GM19099 (cell line): Measurements from ENCODE around the gene CHST11.

Experiments used
- POLR2A ChIP-seq: IDR thresholded peaks from 3 replicates; pipeline ENCODE4 v1.6.1; 2011; ENCODE audit warnings: low read depth; ENCODE audit not compliant: insufficient read length; ENCODE audit errors: extremely low read depth

Gene CHST11

GRCh38 chr12:104737791-104738301 lies 281.1 kb downstream of the CHST11 start:
- no peak for TF ChIP-seq POLR2A

GRCh38 chr12:104738331-104738730 lies 281.6 kb downstream of the CHST11 start:
- TF ChIP-seq POLR2A = no peak

DNA sequence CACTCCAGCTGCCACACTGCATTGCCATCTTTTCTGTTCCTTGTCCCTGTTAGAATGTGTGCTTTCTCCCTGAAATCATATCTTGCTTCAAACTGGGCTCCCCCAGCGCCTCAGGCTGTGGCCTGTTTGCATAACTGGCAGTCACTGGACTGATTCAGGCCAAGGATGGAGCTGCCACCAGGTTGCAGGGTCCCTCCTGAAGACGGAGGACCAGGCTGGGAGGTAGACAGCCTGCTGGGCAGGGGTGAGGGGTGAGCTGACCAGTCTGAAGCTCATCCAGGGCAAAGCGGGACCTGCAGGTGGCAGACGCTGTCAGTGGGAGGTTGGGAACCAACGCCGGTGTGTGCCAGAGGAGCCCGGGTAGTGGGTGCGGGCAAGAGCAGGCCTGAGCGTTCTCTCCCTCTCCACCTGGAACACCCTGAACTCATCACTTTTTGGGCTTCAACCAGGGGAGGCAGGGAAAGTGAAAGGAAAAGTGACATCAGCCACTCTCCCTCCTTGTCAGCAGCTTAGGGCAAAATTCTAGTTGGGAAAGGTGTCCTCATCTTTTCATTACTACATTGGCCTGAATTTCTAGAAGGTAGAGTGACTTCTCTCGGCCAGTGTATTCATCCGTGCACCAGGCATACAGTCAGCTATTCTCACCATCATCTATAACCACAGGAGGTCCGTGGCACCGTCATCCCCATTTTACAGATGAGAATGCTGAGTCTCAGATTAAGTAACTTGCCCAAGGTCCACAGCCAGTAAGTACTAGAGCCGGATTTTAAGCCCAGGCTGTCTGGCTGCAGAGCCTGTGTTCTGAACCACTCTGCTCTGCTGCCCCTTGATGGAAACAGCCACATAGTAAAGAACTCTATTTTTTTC lies 282.3 kb downstream of the CHST11 start:
- no peak for TF ChIP-seq POLR2A

DNA sequence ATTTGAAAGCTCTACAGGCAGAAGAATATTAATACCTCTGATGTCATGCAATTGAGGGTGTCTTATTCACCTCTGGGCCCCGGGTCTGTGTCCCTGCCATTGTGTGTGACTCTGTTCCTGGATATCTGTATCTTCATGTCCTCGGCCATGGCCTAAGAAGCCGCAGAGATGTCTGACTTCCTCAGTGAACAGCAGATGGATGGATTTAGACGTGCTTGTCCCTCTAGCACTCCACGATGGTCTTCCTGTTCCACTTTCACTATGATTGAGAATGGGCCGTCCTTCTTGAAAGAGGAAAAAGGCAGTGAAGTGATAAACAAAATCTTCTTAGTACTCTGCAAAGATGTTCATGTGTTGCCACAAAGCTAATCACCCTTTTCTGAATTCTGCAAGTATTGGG lies 283.9 kb downstream of the CHST11 start:
- TF ChIP-seq POLR2A = no peak

DNA sequence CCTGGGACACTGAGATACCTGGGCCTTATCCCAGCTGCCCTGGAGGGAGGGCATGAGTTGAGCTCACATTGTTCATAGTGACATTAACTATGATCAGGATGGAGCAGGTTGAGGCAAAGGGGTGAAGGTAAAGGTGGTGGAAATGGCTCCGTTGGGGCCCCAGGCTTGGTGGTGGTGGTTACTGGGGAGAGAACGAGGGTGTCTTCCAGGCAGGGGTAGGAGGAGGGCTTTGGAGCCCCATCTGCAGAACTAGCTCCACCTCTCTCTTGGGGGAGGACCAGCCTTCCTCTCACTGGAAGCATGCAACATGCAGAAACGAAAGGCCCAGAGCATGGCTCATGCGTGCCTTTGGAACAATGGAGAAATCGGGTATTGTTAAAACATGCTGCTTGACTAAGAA lies 284.3 kb downstream of the CHST11 start:
- no peak for TF ChIP-seq POLR2A

- no peak for TF ChIP-seq POLR2A
Measured at GRCh38 chr12:104741497-104742367, 285.0 kb downstream of the CHST11 start.

- no peak for TF ChIP-seq POLR2A
Measured at GRCh38 chr12:104742551-104743201, 285.9 kb downstream of the CHST11 start.

- no peak for TF ChIP-seq POLR2A
Measured at GRCh38 chr12:104743202-104743580, 286.4 kb downstream of the CHST11 start.

DNA sequence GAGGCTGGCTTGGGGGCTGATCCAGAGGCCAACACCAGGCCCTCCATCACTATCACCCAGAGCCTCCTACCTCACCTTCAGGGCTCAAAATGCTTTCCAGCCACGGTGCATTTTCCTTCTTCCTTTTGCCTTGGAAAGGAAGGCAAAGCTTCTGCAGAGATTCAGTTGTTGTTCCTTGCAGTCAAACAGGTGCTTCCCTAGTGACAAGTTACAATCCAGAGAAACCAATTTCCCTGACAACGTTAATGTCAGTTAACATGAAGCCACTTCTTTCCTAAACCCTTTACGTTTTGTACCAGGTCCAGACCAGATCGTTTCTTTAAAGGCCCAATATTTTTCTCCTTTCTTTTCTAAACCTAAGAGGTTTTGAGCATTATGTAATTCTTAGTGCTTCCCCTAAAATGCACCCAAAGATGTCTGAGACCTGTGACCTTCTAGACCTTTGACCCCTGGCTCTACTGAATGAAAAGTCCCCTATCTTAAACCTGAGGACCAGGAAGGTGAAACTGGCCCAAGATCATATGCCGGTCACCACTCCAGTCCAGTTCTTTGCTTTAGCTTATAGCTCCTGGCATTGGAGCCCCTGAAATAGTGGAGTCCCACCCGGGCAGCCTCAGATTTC lies 289.8 kb downstream of the CHST11 start:
- TF ChIP-seq POLR2A = no peak

- TF ChIP-seq POLR2A = no peak
Measured at GRCh38 chr12:104747330-104747729, 290.6 kb downstream of the CHST11 start.

GRCh38 chr12:104747955-104748354 lies 291.2 kb downstream of the CHST11 start:
- no peak for TF ChIP-seq POLR2A

DNA sequence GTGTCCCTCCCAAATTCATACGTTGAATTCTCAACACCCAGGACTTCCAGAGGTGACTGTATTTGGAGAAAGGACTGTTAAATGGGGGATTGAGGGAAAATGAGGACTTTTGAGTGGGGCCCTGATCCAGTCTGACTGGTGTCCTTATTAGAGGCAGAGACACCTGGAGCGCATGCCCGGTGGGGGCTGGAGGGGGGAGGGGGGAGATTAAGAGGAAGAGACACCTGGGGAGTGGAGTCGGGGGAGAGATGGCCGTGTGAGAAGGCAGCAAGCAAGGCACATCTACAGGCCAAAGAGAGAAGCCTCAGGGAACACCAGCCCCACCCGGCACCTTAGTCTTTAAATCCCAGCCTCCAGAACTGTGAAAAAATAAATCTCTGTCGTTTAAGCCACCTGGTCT lies 291.6 kb downstream of the CHST11 start:
- no peak for TF ChIP-seq POLR2A

DNA sequence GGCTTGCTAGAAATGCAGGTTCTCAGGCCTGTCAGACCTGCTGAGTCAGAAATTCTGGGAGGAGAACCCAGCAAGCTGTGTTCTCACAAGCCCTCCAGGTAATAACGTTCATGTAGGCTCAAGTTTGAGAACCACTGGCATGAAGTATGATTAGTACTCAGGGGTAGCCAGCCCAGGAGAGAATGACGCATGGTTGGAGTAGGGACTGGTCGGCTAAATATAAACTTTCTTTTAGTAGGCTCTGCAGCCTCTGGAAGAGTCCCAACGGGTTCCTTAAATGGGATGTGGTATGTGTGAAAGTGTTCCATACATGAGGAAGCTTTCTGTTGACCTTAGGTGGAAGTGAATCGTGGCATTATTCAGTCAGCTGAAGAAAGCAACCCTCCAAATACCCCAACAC lies 292.0 kb downstream of the CHST11 start:
- TF ChIP-seq POLR2A = no peak

GRCh38 chr12:104749545-104749944 lies 292.8 kb downstream of the CHST11 start:
- TF ChIP-seq POLR2A = no peak

DNA sequence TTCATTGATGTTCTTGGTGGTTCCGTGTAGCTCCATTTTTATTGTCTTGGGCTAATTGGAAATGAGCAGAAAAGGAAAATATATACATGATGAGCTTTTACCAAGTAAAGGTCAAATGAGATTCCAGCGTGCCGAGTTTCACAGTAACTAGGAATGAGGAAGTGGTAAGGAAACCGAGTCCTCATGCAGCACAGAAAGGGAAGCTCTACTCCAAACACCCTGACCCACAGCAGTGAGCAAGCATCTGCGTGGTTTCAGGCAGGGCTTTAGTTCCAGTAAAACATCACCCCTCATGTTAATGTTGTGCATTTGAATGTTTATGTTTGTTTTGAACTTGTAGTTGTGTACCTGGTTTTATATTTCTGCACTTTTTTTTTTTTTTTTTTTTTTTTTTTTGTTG lies 293.3 kb downstream of the CHST11 start:
- no peak for TF ChIP-seq POLR2A
